HEK293 (cell line): ENCODE data around the gene STYK1.

Experiments
- CTCF ChIA-PET: fragments of 350-600 bp; formaldehyde crosslinking; extraction: SDS; loops from one replicate; lab custom pipeline; 2021; ENCODE audit warnings: antibody characterized with exemption; lab: Yijun Ruan, JAX
- POLR2A ChIA-PET: fragments of 300-600 bp; formaldehyde crosslinking; extraction: SDS; loops from one replicate; lab custom pipeline; 2020; ENCODE audit warnings: antibody characterized with exemption, inconsistent platforms; lab: Yijun Ruan, JAX
- H3K27ac ChIP-seq: fragments of 200-500 bp; sonication (Bioruptor generic); 2 replicates; pipeline ENCODE4 v1.5.1; 2014; ENCODE audit warnings: low read depth, low read length, control low read depth, inconsistent platforms; ENCODE audit errors: extremely low read depth
- H3K36me3 ChIP-seq, 2 experiments: fragments of 200-500 bp in 1 of 2; sonication (Bioruptor generic) in 1 of 2; 1 replicate in 1 of 2; 2 replicates in 1 of 2; pipeline ENCODE4 v1.5.1; 2014 to 2017; ENCODE audit warnings: inconsistent platforms in 2 of 2, low read length in 2 of 2; ENCODE audit not compliant: control insufficient read depth in 2 of 2, insufficient read depth in 1 of 2
- H3K4me1 ChIP-seq: fragments of 200-500 bp; sonication (Bioruptor generic); 2 replicates; pipeline ENCODE4 v1.5.1; 2014; ENCODE audit warnings: mild to moderate bottlenecking, low read length, inconsistent platforms; ENCODE audit not compliant: control insufficient read depth, insufficient read depth
- H3K4me3 ChIP-seq: 2 replicates; pipeline ENCODE4 v1.5.1; 2011; ENCODE audit warnings: low read depth, mild to moderate bottlenecking, control low read depth, low read length, moderate library complexity
- H3K9me3 ChIP-seq: fragments of 200-500 bp; sonication (Bioruptor generic); 2 replicates; pipeline ENCODE4 v1.5.1; 2014; ENCODE audit warnings: low read depth, low read length, inconsistent platforms; ENCODE audit not compliant: control insufficient read depth, insufficient read depth
- CTCF ChIP-seq: fragments of 450-650 bp; formaldehyde crosslinking; IDR thresholded peaks from 2 replicates; pipeline ENCODE4 v1.5.1; 2016; ENCODE audit warnings: missing biosample characterization, missing genetic modification characterization
- KLF8 ChIP-seq: fragments of 450-650 bp; formaldehyde crosslinking; IDR thresholded peaks from 2 replicates; pipeline ENCODE4 v1.5.1; 2016; ENCODE audit warnings: missing biosample characterization, missing genetic modification characterization
- PRDM6 ChIP-seq: fragments of 450-650 bp; formaldehyde crosslinking; IDR thresholded peaks from 2 replicates; pipeline ENCODE4 v1.5.1; 2017; ENCODE audit warnings: missing biosample characterization, missing genetic modification characterization
- ZBTB6 ChIP-seq: fragments of 450-650 bp; formaldehyde crosslinking; IDR thresholded peaks from 2 replicates; pipeline ENCODE4 v1.5.1; 2017; ENCODE audit warnings: missing biosample characterization, missing genetic modification characterization
- ZNF10 ChIP-seq: fragments of 450-650 bp; formaldehyde crosslinking; IDR thresholded peaks from 2 replicates; pipeline ENCODE4 v1.5.1; 2017; ENCODE audit warnings: missing biosample characterization, missing genetic modification characterization
- ZNF19 ChIP-seq: fragments of 450-650 bp; formaldehyde crosslinking; IDR thresholded peaks from 2 replicates; pipeline ENCODE4; 2016; ENCODE audit warnings: missing biosample characterization, missing genetic modification characterization, low read depth
- ZNF24 ChIP-seq: fragments of 450-650 bp; formaldehyde crosslinking; IDR thresholded peaks from 2 replicates; pipeline ENCODE4 v1.5.1; 2016; ENCODE audit warnings: missing biosample characterization, missing genetic modification characterization
- ZNF274 ChIP-seq, 2 experiments: fragments of 200-500 bp in 1 of 2; fragments of 450-650 bp in 1 of 2; sonication (Bioruptor generic) in 1 of 2; formaldehyde crosslinking in 1 of 2; IDR thresholded peaks; 2 replicates each; pipeline versions ENCODE4 v1.5.1 to v1.6.1; 2014 to 2016; ENCODE audit warnings: borderline replicate concordance in 1 of 2, inconsistent platforms in 1 of 2, low read length in 1 of 2, missing biosample characterization in 1 of 2, missing genetic modification characterization in 1 of 2
- ZNF292 ChIP-seq: fragments of 450-650 bp; formaldehyde crosslinking; IDR thresholded peaks from 2 replicates; pipeline ENCODE4 v1.5.1; 2016; ENCODE audit warnings: low read depth, missing biosample characterization, missing genetic modification characterization, borderline replicate concordance
- ZNF398 ChIP-seq: fragments of 450-650 bp; formaldehyde crosslinking; IDR thresholded peaks from 2 replicates; pipeline ENCODE4 v1.5.1; 2017; ENCODE audit warnings: missing biosample characterization, missing genetic modification characterization
- ZNF416 ChIP-seq: fragments of 450-650 bp; formaldehyde crosslinking; IDR thresholded peaks from 2 replicates; pipeline ENCODE4 v1.5.1; 2016; ENCODE audit warnings: missing biosample characterization, missing genetic modification characterization
- ZNF488 ChIP-seq: fragments of 450-650 bp; formaldehyde crosslinking; IDR thresholded peaks from 2 replicates; pipeline ENCODE4 v1.5.1; 2016; ENCODE audit warnings: missing biosample characterization, missing genetic modification characterization
- ZNF600 ChIP-seq: fragments of 450-650 bp; formaldehyde crosslinking; IDR thresholded peaks from 2 replicates; pipeline ENCODE4 v1.5.1; 2016; ENCODE audit warnings: missing biosample characterization, missing genetic modification characterization
- ZNF623 ChIP-seq: fragments of 450-650 bp; formaldehyde crosslinking; IDR thresholded peaks from 2 replicates; pipeline ENCODE4 v1.5.1; 2016; ENCODE audit warnings: missing biosample characterization, missing genetic modification characterization
- ZNF792 ChIP-seq: fragments of 450-650 bp; formaldehyde crosslinking; IDR thresholded peaks from 2 replicates; pipeline ENCODE4 v1.5.1; 2016; ENCODE audit warnings: missing biosample characterization, missing genetic modification characterization
- TF ChIP-seq, protein P1 (sequence below): fragments of 450-650 bp; formaldehyde crosslinking; IDR thresholded peaks from 2 replicates; pipeline ENCODE4 v1.5.1; 2016; ENCODE audit warnings: missing biosample characterization, missing genetic modification characterization
- TF ChIP-seq, protein P2 (sequence below): fragments of 450-650 bp; formaldehyde crosslinking; IDR thresholded peaks from 2 replicates; pipeline ENCODE4 v1.5.1; 2017; ENCODE audit warnings: missing biosample characterization, missing genetic modification characterization
- TF ChIP-seq, protein P3 (sequence below): fragments of 450-650 bp; formaldehyde crosslinking; IDR thresholded peaks from 2 replicates; pipeline ENCODE4 v1.5.1; 2016; ENCODE audit warnings: missing biosample characterization, missing genetic modification characterization

STYK1 gene

DNA sequence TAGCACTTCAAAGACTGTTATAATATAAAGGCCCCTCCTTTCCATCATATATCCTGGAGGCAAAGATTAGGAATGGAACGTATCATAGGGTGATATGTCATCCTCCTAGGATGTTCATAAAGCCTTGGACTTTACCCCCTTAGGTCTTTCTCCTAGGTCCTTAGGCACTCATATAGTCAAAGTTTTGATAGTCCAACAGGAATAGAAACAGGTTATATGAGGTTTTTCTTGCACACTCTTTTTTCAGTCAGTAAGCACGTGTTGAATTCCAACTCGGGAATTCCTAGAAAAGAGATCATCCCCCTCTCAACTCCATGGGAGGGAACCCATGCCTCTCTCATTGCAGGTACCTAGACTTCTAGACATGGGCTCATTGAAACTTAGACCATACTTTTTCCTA is 40.3 kb downstream of the STYK1 start:
- no peaks in the 10 kb centered on the region for H3K9me3 ChIP-seq
- H3K36me3 ChIP-seq, result no peaks in the 10 kb centered on the region
- POLR2A ChIA-PET, result no interaction called here
- no peak overlapping the region for H3K27ac ChIP-seq
- no peaks in the 10 kb centered on the region for H3K4me1 ChIP-seq
- TF ChIP-seq KLF8 (tag by site-specific recombination) (no peak), ZNF623 (tag by site-specific recombination) (no peak), ZNF24 (no peak), ZBTB6 (tag by site-specific recombination) (no peak), CTCF (tag by site-specific recombination) (no peak), ZNF398 (no peak), PRDM6 (tag by site-specific recombination) (no peak), ZNF792 (tag by site-specific recombination) (no peak), ZNF274 (IDR thresholded peaks at IDR 0.05; ENCODE audit: low read length) (no peak), ZNF274 (tag by site-specific recombination; IDR thresholded peaks at IDR 0.05; ENCODE audit: borderline replicate concordance) (no peak), ZNF19 (no peak), ZNF600 (tag by site-specific recombination) (no peak), ZNF10 (tag by site-specific recombination) (no peak), ZNF416 (tag by site-specific recombination) (no peak), ZNF488 (tag by site-specific recombination) (no peak), ZNF292 (tag by site-specific recombination) (no peak)
- TF ChIP-seq, protein P1, sequence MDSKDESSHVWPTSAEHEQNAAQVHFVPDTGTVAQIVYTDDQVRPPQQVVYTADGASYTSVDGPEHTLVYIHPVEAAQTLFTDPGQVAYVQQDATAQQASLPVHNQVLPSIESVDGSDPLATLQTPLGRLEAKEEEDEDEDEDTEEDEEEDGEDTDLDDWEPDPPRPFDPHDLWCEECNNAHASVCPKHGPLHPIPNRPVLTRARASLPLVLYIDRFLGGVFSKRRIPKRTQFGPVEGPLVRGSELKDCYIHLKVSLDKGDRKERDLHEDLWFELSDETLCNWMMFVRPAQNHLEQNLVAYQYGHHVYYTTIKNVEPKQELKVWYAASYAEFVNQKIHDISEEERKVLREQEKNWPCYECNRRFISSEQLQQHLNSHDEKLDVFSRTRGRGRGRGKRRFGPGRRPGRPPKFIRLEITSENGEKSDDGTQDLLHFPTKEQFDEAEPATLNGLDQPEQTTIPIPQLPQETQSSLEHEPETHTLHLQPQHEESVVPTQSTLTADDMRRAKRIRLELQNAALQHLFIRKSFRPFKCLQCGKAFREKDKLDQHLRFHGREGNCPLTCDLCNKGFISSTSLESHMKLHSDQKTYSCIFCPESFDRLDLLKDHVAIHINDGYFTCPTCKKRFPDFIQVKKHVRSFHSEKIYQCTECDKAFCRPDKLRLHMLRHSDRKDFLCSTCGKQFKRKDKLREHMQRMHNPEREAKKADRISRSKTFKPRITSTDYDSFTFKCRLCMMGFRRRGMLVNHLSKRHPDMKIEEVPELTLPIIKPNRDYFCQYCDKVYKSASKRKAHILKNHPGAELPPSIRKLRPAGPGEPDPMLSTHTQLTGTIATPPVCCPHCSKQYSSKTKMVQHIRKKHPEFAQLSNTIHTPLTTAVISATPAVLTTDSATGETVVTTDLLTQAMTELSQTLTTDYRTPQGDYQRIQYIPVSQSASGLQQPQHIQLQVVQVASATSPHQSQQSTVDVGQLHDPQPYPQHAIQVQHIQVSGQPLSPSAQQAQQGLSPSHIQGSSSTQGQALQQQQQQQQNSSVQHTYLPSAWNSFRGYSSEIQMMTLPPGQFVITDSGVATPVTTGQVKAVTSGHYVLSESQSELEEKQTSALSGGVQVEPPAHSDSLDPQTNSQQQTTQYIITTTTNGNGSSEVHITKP (tag by site-specific recombination), result no peak
- TF ChIP-seq, protein P2, sequence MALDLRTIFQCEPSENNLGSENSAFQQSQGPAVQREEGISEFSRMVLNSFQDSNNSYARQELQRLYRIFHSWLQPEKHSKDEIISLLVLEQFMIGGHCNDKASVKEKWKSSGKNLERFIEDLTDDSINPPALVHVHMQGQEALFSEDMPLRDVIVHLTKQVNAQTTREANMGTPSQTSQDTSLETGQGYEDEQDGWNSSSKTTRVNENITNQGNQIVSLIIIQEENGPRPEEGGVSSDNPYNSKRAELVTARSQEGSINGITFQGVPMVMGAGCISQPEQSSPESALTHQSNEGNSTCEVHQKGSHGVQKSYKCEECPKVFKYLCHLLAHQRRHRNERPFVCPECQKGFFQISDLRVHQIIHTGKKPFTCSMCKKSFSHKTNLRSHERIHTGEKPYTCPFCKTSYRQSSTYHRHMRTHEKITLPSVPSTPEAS (tag by site-specific recombination), result no peak
- TF ChIP-seq, protein P3, sequence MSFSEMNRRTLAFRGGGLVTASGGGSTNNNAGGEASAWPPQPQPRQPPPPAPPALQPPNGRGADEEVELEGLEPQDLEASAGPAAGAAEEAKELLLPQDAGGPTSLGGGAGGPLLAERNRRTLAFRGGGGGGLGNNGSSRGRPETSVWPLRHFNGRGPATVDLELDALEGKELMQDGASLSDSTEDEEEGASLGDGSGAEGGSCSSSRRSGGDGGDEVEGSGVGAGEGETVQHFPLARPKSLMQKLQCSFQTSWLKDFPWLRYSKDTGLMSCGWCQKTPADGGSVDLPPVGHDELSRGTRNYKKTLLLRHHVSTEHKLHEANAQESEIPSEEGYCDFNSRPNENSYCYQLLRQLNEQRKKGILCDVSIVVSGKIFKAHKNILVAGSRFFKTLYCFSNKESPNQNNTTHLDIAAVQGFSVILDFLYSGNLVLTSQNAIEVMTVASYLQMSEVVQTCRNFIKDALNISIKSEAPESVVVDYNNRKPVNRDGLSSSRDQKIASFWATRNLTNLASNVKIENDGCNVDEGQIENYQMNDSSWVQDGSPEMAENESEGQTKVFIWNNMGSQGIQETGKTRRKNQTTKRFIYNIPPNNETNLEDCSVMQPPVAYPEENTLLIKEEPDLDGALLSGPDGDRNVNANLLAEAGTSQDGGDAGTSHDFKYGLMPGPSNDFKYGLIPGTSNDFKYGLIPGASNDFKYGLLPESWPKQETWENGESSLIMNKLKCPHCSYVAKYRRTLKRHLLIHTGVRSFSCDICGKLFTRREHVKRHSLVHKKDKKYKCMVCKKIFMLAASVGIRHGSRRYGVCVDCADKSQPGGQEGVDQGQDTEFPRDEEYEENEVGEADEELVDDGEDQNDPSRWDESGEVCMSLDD, result no peak
- no peak overlapping the region for H3K4me3 ChIP-seq
- CTCF ChIA-PET, result no interaction called here
